HG03439 (cell line): ENCODE data around the gene CAPG.

Experiments
- ATAC-seq: cut with Tn5 transposase; IDR thresholded peaks from one replicate; pipeline ENCODE4 v1.9.1; 2021; ENCODE audit warnings: mild to moderate bottlenecking, moderate library complexity; ENCODE audit not compliant: unreplicated experiment

Gene CAPG

GRCh38 chr2:85439025-85439472, 28.9 kb upstream of the CAPG start:
- no peak for ATAC-seq

- no peak for ATAC-seq
Measured at GRCh38 chr2:85438201-85439024, 28.2 kb upstream of the CAPG start.

DNA sequence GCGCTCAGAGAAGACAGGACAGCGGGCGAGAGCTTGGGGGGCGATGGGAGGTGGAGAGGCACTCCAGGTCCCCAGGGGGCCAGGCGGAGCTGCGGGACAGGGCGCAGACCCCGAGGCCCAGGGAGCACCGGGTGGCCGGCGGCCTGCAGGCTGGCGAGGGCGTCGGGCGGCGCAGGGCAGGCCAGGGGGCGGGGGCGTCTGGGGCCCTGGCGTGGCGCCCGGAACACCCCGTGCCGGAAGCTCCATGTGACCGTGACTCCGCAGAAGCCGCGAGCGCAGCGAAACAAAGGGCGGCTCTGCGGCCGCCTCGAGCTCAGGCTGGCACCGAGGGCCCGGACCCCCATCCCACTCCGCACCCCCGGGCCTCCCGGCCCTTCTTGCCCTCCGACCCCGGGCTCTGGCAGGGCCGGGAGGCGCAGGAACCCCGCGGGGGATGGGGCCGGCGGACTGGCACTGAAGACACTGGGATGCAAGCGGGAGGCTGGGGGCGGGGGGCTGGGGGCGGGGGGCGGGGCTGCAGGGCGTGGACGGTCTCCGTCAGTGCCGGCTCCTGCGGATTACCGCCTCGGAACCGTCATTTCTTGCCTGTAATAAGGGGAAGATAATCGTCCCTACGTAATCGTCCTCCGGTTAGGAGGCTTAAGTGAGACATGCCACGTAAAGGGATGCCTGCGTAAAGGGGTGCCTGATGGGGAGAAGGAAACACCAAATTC, 27.5 kb upstream of the CAPG start:
- peak; percentile 85 for ATAC-seq

GRCh38 chr2:85436836-85437487, 26.8 kb upstream of the CAPG start:
- ATAC-seq, result no peak

DNA sequence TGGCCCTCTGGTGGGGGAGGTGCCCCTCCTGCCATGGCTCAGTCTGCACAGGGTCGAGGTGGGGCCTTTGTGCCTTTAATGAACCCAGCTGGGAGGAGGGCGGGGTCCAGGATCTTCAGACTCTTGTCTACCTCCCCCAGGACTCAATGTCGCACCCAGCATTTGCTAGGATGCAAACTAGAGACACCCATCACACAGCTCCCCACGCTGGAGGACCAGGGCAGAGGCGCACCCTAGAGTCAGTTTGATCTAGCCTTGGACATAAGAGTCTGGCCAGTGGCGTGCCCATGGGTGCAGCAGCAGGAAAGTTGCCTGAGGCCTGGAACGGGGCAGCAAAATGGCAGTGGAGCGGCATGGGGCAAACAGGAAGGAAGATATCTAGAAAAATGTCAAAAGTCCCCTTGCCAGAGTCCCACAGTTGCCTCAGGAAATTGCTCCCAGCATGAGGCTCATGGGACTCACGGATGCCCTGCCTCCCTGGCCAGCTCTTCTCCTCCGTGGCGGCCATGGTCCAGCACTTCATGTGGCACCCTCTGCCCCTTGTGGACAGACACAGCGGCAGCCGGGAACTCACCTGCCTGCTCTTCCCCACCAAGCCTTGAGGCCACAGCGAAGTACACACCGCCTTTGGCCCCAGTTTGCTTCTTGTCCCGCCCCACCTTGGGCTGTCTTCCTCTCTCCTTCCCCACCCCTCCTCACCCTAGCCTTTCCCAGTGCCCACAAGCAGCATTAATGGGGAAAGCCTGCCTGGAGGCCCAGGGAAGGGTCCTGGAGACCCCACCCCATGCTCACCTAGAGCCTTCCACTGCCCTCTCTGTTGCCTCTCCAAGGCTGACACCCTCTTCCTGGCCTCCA, 26.0 kb upstream of the CAPG start:
- ATAC-seq, result no peak

GRCh38 chr2:85435220-85435958, 25.2 kb upstream of the CAPG start:
- ATAC-seq, result no peak

GRCh38 chr2:85434696-85435095, 24.5 kb upstream of the CAPG start:
- no peak for ATAC-seq

GRCh38 chr2:85433511-85434089, 23.4 kb upstream of the CAPG start:
- ATAC-seq, result no peak

DNA sequence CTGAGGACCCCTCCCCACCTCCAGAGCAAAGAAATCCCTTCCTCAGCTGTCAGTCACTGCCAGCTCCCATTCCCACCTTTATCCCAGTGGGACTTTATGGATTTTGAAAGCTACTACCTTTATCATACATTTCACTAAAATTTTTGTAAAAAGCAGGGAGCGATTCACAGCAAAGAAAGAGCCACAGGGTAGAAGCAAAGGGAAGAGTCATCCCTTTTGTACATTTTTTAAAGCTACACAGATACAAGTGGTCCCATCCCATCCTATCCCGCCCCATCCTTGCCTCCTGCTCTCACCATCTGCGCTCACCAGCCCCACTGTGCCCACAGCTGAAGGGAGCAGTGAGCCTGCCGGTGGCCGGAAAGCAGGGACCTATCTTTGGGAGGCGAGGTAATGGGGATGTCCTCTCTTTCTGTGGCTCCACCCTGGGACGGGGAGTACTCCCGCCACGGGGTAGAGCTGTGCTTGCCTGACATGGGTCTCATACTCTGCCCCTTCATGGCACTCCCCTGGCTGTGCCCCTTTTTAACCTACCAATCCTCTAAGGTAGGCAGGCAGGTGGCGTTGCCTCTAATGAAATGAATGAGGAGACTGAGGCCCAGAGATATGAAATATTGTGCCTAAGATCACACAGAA, 21.5 kb upstream of the CAPG start:
- no peak for ATAC-seq

DNA sequence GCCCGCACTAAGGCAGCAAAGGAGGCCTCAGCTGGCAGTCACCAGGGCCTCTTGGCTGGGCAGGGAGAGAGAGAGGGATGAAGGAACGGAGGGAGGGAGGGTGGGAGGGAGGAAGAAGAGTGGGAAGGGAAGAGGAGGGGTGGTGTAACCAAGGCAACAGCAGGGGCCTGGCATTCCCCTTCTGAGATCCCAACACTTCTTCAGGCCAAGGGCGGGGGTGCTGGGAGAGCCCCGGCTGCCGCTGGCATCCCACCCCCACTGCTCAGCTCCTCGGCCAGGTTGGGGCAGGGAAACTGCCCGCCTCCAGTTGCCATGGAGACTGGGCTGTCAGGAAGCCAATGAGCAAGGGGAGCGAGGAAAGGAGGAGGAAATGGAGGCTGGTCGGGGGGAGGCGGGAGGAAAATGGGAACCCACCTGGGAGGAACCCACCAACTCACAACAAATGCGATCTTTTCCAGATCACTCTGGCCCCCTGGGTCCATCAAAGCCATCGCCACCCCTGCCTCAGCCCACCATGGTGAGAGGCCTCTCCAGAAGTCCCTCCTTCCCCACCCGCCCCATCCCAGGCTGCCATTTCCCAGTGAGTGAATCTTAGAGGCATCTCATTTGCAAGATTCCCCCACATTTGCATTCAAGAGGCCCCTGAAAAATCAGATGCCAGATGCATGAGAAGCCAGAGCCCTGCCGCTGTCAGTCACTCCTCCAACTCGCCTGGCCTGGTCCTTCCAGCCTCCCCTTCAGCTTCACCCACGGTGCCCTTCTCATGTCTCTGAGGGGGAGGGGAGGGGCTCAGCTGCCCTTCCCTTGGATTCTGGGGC, 20.8 kb upstream of the CAPG start:
- no peak for ATAC-seq

- ATAC-seq, result no peak
Measured at GRCh38 chr2:85429924-85430289, 19.7 kb upstream of the CAPG start.

DNA sequence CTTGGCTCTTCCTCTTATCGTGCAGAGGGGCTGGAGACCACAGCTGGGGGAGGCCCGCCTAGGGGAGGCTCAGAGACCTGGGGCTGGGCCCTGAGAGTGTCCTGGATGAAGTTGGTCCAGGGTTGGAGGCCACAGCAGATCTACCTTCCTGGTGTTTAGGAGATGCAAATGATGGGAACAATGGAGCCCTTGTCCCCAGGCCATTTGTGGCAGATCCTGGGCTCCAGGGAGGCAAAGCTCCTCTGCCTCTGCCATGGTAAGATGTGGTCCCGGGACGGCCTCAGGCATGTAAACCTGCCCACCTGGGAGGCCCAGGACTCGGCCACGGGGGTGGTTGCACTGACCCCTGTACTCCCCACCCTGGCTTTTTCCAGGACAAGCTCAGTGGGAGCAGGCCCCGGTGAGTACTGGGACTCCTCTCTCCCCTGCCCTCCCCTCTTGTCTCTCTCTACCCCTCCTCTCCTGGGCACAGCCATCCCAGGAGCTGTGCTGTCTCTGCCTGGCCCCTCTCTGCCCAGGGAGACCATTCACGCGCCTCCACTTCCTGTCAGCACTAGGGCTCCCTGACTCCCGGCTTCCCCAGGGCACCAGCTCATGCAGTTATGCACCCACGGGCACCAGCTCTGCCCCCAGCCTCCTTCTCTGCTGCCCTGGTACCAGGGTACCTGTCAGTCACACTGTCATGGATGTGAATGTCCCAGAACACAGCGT, 19.2 kb upstream of the CAPG start:
- ATAC-seq, result no peak

GRCh38 chr2:85428343-85428881, 18.2 kb upstream of the CAPG start:
- ATAC-seq, result no peak

- no peak for ATAC-seq
Measured at GRCh38 chr2:85427300-85427835, 17.2 kb upstream of the CAPG start.

GRCh38 chr2:85425588-85425987, 15.4 kb upstream of the CAPG start:
- ATAC-seq, result no peak

GRCh38 chr2:85423525-85423924, 13.4 kb upstream of the CAPG start:
- ATAC-seq, result no peak

DNA sequence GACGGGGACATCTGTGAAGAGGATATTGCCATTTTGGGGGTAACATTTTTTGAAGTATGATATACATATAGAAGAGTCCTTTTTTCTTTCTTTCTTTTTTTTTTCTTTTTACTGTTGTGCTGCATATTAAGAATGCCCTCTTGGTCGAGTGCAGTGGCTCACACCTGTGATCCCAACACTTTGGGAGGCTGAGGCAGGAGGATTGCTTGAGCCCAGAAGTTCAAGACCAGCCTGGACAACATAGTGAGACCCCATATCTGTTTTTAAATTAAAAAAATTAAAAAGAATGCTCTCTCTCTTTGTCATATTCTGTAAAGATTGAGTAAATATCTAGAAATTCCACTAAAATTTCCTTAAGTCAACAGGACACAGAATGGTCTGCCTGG, 11.9 kb upstream of the CAPG start:
- no peak for ATAC-seq
